Left colon (tissue), 2 donors: ENCODE results near the gene SLC16A3. TPM values are rescaled to one million over a fixed set of nuclear protein-coding genes. Genes with fewer than 3 reads are reported as not detected.

Source experiments
- ATAC-seq: fragments of 200-7000 bp; cut with Tn5 transposase; one replicate; pipeline ENCODE4 v1.9.1; 2020; ENCODE audit warnings: mild to moderate bottlenecking, moderate library complexity
- DNase-seq, 2 donors: peaks; one replicate each; pipeline ENCODE4 v3.0.0-alpha.2; 2020
- intact Hi-C, 2 donors: fragments of 100-400 bp; cut with DNase I in 1 of 2; cut with micrococcal nuclease in 1 of 2; formaldehyde crosslinking; loops; one replicate each; pipeline versions ENCODE4 v1.11.2 to v1.14.0; 2022; cut with DNase I, micrococcal nuclease
- total RNA-seq, 2 donors: library from RNA; stranded (reverse); fragmentation: NEBNext Ultra II Directional; extraction: Animal tissue kit (Norgen Biotek cat#: 25700); gene quantifications; one replicate each; pipeline ENCODE4 v1.2.1, GENCODE V29; 2021
- donor health status: DM: no; HTN: no; CAD: no.
- donor health status: DM: yes; HTN: yes; CAD: no.

The SLC16A3 gene
- total RNA-seq, 2 donors from 2014 or later = 112 to 168 TPM

GRCh38 chr17:82232322-82232820 lies 3.5 kb downstream of the SLC16A3 start:
- intact Hi-C loops = loop anchor here (10.0 kb wide), 1 partner anchor 92 kb away; no protein-coding TSS in a partner anchor
- DNase-seq (no peak), ATAC-seq (no peak)

DNA sequence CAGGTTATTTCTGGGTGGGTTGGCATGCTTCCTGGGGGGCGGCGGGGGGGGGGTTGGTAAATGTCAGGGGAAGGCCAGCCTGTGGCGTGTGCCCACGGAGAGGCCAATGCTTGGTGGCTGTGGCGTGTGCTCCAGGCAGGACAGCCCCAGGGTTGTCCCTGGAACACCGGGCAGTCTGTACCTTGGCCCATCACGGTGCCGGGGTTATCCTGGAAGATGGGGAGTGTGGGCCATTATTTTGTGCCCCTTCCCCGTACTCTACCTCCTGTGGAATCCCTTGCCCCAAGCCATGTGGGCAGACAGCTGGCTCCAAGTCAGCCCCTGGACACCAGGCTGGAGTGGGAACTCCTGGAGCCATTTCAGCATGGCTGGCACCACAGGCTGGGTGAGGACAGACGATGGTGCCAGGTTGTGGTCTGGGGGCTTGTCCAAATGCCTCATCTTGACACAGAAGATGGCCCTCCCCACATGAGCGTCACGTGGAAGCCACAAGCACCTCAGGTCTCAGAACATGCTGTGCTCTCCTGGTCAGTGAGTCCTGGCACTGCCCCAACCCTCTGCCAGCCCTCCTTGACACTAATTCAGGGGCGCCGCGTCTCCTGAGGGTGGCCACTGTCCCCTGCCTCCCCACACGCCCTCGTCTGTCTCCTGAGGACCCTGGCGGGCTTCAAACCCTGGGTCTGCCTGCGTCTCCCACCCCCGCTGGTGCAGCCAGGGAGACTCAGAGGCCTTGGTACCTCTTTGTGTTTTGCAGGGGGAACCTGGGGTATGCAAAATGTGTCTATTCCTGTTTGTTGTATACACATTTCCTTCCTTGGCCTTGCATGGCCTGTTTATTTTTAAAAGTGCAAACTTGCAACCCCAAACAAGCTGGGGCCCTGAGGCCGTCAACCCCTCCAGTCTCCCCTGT lies 4.3 kb downstream of the SLC16A3 start:
- DNase-seq (no peak), ATAC-seq (no peak)
- intact Hi-C loops = loop anchor here (10.0 kb wide), 1 partner anchor 92 kb away; no protein-coding TSS in a partner anchor

DNA sequence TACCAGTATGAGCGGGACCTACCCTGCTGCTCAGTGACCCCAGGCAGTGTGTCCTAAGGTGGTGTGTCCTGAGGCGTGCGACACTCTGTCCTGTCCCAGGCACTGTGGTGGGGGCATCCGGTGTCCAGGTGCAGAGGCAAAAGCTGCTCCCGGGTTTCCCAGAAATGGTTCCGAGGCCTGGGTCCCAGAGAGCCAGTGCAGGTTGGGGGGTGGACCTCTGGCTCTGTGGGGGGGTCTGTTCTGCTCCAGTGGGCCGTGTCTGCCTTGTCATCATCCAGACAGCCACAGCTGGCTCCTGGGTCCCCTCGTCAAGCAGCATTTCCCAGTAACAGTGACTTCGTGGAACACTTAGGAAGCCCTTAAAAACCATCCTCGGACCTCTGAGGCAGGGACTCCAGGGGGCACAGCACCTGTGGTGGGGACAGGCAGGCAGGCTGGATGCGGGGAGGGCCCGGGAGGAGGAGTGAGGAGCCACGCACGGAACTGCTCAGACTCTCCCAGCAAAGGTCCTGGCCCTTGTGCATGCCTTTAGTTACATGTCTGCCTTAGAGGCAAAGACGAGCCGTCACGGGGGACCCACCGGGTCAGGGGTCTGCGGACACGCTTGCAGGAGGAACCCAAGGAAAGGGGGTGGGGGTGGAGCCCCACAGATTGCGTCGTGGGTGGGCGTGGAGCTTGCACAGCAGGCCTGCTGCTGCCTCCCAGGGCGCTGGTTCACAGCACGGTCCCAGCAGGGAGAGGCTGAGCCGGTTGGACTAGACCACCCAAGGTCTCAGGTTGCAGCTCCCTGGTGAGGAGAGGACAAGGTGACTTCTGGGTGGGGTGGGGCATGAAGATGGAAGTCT lies 5.6 kb downstream of the SLC16A3 start:
- DNase-seq (peak in 1 of 2 donors; percentile 35), ATAC-seq (no peak)
- intact Hi-C loops = loop anchor here (10.0 kb wide), 1 partner anchor 90 kb away; no protein-coding TSS in a partner anchor

DNA sequence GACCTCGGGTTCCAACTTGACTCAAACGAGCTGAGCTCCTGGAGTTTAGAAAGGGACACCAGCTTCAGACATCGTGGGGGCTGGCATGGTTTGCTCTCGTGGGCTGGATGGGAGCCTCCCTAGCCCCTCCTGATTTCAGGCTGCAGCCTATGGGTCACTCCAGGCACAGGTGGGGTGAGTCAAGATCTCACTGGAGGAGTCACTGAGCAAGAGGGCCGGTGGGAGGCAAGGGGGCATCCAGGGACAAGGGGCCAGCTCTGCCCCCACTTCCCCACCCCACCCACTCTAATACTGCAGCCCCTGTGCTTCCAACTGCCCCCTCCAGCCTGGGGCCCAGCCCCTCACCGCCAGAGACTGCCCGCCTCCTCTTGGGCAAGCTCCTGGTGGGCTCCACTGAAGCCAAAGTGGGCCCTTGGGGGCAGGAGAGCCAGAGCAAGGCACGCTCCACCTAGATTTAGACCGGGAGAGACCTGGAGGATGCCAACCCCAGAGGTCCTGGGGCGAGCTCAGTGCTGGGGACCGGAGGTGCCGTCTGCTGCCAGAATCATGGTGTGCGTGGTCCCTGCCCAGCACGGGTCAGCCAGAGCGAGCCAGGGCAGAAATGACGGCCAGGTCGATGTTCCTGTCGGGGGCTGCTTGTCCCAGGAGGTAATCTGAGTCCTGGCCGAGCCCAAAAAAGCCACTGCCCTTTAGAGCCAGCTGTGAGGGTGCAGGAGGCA lies 6.4 kb downstream of the SLC16A3 start:
- DNase-seq (peak in 1 of 2 donors; percentile 27), ATAC-seq (no peak)
- intact Hi-C loops = loop anchor here (10.0 kb wide), 1 partner anchor 90 kb away; no protein-coding TSS in a partner anchor

DNA sequence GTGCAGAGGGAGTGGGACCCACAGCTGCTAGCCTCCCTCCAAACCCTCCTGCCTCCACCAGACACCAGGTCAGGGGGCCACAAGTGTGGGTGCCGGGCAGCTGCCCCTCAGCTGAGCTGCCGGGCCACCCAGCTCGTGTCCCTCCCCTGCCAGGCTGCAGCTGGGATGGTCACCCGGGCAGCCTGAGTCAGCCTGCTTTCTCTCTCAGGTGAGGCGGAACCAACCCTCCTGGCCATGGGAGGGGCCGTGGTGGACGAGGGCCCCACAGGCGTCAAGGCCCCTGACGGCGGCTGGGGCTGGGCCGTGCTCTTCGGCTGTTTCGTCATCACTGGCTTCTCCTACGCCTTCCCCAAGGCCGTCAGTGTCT lies 6.9 kb downstream of the SLC16A3 start:
- intact Hi-C loops = loop anchor here (10.0 kb wide), 1 partner anchor 89 kb away; no protein-coding TSS in a partner anchor
- ATAC-seq (no peak), DNase-seq (no peak)

GRCh38 chr17:82236142-82236971 lies 7.5 kb downstream of the SLC16A3 start:
- DNase-seq (peak; percentile 66 to 72), ATAC-seq (peak; percentile 13)
- intact Hi-C loops = loop anchor here (10.0 kb wide), 1 partner anchor 88 kb away; no protein-coding TSS in a partner anchor

DNA sequence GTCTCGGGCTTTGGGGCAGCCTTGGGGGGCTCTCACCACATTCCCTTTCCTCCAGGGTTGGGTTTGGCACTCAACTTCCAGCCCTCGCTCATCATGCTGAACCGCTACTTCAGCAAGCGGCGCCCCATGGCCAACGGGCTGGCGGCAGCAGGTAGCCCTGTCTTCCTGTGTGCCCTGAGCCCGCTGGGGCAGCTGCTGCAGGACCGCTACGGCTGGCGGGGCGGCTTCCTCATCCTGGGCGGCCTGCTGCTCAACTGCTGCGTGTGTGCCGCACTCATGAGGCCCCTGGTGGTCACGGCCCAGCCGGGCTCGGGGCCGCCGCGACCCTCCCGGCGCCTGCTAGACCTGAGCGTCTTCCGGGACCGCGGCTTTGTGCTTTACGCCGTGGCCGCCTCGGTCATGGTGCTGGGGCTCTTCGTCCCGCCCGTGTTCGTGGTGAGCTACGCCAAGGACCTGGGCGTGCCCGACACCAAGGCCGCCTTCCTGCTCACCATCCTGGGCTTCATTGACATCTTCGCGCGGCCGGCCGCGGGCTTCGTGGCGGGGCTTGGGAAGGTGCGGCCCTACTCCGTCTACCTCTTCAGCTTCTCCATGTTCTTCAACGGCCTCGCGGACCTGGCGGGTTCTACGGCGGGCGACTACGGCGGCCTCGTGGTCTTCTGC lies 8.4 kb downstream of the SLC16A3 start:
- DNase-seq (peak in 1 of 2 donors; percentile 36), ATAC-seq (no peak)
- intact Hi-C loops = loop anchor here (10.0 kb wide), 1 partner anchor 88 kb away; no protein-coding TSS in a partner anchor

GRCh38 chr17:82237746-82238471 lies 9.1 kb downstream of the SLC16A3 start:
- intact Hi-C loops = loop anchor here (10.0 kb wide), 1 partner anchor 87 kb away; no protein-coding TSS in a partner anchor
- ATAC-seq (no peak), DNase-seq (peak in 1 of 2 donors; percentile 37)

DNA sequence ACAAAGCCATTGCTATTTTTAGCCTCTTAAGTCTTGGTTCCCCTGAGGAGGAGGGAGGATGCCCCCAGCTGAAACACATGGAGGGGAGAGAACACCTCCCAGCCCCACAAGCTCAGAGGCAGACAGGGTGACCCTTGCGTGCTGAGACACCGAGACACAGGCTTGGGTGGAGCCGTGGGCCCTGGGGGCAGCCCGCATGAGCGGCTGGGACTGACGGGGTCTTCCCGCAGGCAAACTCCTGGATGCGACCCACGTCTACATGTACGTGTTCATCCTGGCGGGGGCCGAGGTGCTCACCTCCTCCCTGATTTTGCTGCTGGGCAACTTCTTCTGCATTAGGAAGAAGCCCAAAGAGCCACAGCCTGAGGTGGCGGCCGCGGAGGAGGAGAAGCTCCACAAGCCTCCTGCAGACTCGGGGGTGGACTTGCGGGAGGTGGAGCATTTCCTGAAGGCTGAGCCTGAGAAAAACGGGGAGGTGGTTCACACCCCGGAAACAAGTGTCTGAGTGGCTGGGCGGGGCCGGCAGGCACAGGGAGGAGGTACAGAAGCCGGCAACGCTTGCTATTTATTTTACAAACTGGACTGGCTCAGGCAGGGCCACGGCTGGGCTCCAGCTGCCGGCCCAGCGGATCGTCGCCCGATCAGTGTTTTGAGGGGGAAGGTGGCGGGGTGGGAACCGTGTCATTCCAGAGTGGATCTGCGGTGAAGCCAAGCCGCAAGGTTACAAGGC lies 9.8 kb downstream of the SLC16A3 start:
- ATAC-seq (peak; percentile 71), DNase-seq (peak; percentile 89 to 93)
- intact Hi-C loops = loop anchor here (10.0 kb wide), 1 partner anchor 86 kb away; no protein-coding TSS in a partner anchor

DNA sequence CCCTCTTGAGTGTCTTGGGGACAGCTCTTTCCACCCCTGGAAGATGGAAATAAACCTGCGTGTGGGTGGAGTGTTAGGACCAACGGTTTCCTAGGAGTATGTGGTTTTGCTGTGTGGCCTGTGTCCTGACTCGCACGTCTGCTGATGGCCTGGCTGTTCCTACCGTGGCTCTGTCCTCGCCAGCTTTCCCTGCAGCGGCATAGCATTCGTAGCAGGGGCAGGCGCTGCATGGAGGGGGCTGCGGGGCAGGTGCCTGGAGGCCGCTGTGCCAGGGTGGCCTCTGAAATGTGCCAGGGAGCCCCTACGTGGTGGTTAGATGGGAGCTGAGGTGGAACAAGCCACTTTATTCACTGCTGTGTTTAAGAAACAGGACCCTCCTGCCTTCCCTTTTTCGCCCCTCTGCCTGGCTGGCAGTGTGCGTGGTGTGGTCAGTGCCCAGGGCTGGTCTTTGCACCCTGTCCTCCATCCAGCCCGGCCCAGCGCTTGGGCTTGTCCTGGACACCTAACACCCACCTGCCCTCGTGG lies 10.6 kb downstream of the SLC16A3 start:
- DNase-seq (no peak), ATAC-seq (no peak)
- intact Hi-C loops = loop anchor here (10.0 kb wide), 1 partner anchor 85 kb away; no protein-coding TSS in a partner anchor

DNA sequence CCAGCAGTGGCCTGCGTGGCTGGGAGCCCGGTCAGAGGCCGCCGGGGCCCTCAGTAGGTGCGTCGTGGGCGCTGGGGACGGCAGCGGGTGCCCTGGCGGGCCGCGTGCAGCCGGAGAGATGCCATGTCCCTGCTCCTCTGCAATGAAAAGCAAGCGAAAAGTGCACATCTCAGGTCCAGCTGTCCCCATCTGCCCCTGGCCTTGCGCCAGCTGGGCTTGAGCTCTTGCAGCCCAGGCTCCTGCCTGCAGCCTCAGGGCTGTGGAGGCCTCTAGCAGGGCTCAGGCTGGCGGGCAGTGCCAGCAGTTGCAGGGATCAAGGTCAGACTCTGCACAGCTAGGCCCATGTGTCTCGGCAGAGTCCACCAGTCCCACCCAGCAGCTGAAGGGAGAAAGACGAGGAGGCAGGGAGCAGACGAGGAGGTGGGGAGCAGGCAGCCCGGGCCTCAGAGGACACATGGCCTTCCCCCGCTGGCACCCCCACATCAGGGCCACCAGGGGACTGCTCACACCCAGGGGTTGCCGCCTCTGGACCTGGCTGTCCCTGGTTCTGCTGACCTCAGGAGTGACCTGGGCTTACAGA lies 11.2 kb downstream of the SLC16A3 start:
- intact Hi-C loops = loop anchor here (10.0 kb wide), 1 partner anchor 85 kb away; no protein-coding TSS in a partner anchor
- DNase-seq = no peak
- no peak for ATAC-seq

DNA sequence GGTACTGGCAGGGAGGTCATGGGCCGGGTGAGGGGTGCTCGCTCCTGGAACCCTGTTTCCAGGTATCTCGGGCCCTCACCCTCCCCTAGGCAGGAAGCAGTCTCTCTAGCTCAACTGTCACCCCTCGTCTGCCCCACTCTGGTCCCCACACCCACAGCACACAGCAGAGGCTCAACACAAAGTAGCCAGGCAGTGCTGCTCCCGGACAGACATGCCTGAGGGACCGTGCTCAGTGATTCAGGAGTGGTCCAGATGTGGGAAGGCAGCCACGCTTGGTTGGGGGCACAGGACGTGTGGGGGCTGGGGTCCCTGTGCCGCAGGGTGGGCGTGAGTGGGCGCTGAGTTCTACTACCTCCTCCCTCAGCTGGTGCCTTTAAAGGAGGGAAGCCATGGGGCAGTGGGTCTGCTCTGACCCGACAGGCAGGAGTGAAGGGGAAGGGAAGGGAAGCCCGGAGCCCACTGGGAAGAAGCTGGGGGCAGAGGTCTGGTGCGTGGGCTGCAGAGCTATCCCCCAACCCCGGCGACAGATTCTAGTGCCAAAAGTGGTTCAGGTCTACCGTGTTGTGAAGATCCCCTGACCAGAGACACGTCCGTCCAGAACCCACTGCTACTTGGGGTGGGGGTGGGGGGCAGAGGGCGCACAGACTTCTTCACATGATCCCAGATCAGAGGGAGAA lies 11.8 kb downstream of the SLC16A3 start:
- DNase-seq (no peak), ATAC-seq (no peak)
- intact Hi-C loops = no loop called here

DNA sequence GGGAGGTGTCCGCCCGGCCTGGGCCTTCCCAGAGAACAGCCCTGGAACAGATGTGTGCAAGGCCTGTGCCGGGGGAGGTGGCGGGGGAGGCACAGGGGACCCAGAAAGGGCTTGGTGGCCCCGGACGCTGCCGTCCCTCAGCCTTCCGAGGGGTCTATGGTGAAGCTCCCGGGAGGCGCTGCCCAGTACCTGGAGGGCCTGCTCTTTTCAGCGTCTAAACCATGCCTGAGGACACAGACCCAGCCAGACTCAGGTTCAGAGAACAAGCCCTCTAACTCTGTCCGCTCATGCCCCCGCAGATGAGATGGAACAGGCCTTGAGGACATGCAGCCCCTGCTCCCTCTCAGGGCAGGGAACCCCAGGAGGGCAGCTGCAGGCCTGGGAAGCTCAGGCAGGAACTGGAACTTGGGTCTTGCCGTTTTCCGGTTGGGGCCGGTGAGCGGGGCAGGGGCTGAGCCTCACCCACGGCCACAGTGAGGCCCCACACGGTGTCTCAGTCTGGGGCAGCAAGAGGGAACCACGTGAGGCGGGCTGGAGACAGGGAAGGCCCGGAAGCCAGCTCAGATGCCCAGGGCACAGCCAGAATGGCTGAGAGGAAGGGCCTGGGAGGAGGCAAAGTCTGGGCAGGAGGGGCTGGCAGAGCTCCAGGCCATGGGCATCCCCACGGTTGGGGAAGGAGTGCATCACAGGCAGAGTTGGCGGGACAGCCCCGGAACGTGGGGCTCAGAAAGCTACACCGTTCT lies 12.5 kb downstream of the SLC16A3 start:
- intact Hi-C loops = no loop called here
- peak; percentile 27 for ATAC-seq

More for the DNA sequence above, 12.5 kb downstream of the SLC16A3 start:
- DNase-seq = peak; percentile 70 to 80
